HepG2 (cell line): ENCODE results near the gene ITGB3. TPM values are rescaled to one million over a fixed set of nuclear protein-coding genes. Genes with fewer than 3 reads are reported as not detected.

Experiments
- GABPB1 ChIP-seq: IDR thresholded peaks from 2 replicates; pipeline ENCODE4 v1.6.1; 2016; ENCODE audit warnings: mild to moderate bottlenecking, missing genetic modification reagents, moderate library complexity, missing compliant biosample characterization
- GFI1 ChIP-seq: sonication (generic); formaldehyde crosslinking; IDR thresholded peaks from 2 replicates; pipeline ENCODE4 v1.5.0; 2020; ENCODE audit warnings: missing genetic modification reagents, mild to moderate bottlenecking, borderline replicate concordance
- HDAC1 ChIP-seq: sonication (generic); formaldehyde crosslinking; IDR thresholded peaks from 2 replicates; pipeline ENCODE4 v1.5.1; 2020; ENCODE audit warnings: mild to moderate bottlenecking, missing genetic modification reagents
- MAF1 ChIP-seq: sonication (generic); formaldehyde crosslinking; IDR thresholded peaks from 2 replicates; pipeline ENCODE4 v1.5.0; 2020; ENCODE audit warnings: missing genetic modification reagents, borderline replicate concordance
- NAIF1 ChIP-seq: sonication (generic); formaldehyde crosslinking; IDR thresholded peaks from 2 replicates; pipeline ENCODE4 v1.5.0; 2020; ENCODE audit warnings: mild to moderate bottlenecking, missing genetic modification reagents, borderline replicate concordance
- NFIB ChIP-seq: sonication (generic); formaldehyde crosslinking; IDR thresholded peaks from 2 replicates; pipeline ENCODE4 v1.9.0; 2021; ENCODE audit warnings: missing genetic modification reagents, mild to moderate bottlenecking, borderline replicate concordance
- REPIN1 ChIP-seq: sonication (generic); formaldehyde crosslinking; IDR thresholded peaks from 2 replicates; pipeline ENCODE4 v1.8.0; 2022; ENCODE audit warnings: missing genetic modification reagents, low read depth, mild to moderate bottlenecking, borderline replicate concordance
- SETDB1 ChIP-seq: sonication (generic); formaldehyde crosslinking; IDR thresholded peaks from 2 replicates; pipeline ENCODE4 v1.5.1; 2020; ENCODE audit warnings: missing genetic modification reagents, mild to moderate bottlenecking, borderline replicate concordance
- ZBTB8A ChIP-seq: sonication (generic); formaldehyde crosslinking; IDR thresholded peaks from 2 replicates; pipeline ENCODE4 v1.4.0; 2020; ENCODE audit warnings: mild to moderate bottlenecking, low read depth, missing genetic modification reagents, borderline replicate concordance
- ZFAT ChIP-seq: sonication (generic); formaldehyde crosslinking; conservative IDR thresholded peaks from 2 replicates; pipeline ENCODE4 v1.8.1; 2023; ENCODE audit warnings: missing genetic modification reagents, inconsistent platforms
- ZNF12 ChIP-seq: sonication (generic); formaldehyde crosslinking; IDR thresholded peaks from 2 replicates; pipeline ENCODE4 v1.5.0; 2020; ENCODE audit warnings: missing genetic modification reagents
- ZNF136 ChIP-seq: sonication (generic); formaldehyde crosslinking; IDR thresholded peaks from 2 replicates; pipeline ENCODE4 v1.8.1; 2022; ENCODE audit warnings: low read depth, mild to moderate bottlenecking, moderate library complexity, missing genetic modification reagents
- ZNF335 ChIP-seq: sonication (generic); formaldehyde crosslinking; IDR thresholded peaks from 2 replicates; pipeline ENCODE4 v1.4.0; 2020; ENCODE audit warnings: missing genetic modification reagents
- ZNF44 ChIP-seq: sonication (generic); formaldehyde crosslinking; IDR thresholded peaks from 2 replicates; pipeline ENCODE4 v1.5.1; 2020; ENCODE audit warnings: mild to moderate bottlenecking, missing genetic modification reagents
- ZNF564 ChIP-seq: sonication (generic); formaldehyde crosslinking; IDR thresholded peaks from 2 replicates; pipeline ENCODE4 v1.8.1; 2023; ENCODE audit warnings: mild to moderate bottlenecking, missing genetic modification reagents
- ZNF619 ChIP-seq: sonication (generic); formaldehyde crosslinking; IDR thresholded peaks from 2 replicates; pipeline ENCODE4 v1.4.0; 2020; ENCODE audit warnings: mild to moderate bottlenecking, missing genetic modification reagents
- ZNF720 ChIP-seq: sonication (generic); formaldehyde crosslinking; IDR thresholded peaks from 2 replicates; pipeline ENCODE4 v1.4.0; 2020; ENCODE audit warnings: missing genetic modification reagents
- ZNF768 ChIP-seq: sonication (generic); formaldehyde crosslinking; IDR thresholded peaks from 2 replicates; pipeline ENCODE4 v1.4.0; 2020; ENCODE audit warnings: missing genetic modification reagents
- ZSCAN9 ChIP-seq: IDR thresholded peaks from 2 replicates; pipeline ENCODE4 v1.6.1; 2016; ENCODE audit warnings: borderline replicate concordance
- polyA plus RNA-seq, 8 experiments: library from polyadenylated mRNA; depleted of rRNA in 3 of 8; stranded (reverse) in 7 of 8; unstranded in 1 of 8; fragments of >200 nt; fragmentation: Illumina TruSeq in 4 of 8; extraction: Trizol in 4 of 8; gene quantifications; 2 replicates each; pipeline versions ENCODE4 v1.2.1 to v1.2.3, GENCODE V29; 2011 to 2016; ENCODE audit warnings: low read depth in 4 of 8, missing spikeins in 1 of 8, mixed read lengths in 1 of 8; ENCODE audit not compliant: insufficient read depth in 1 of 8
- total RNA-seq, 5 experiments: library from RNA; depleted of rRNA; stranded (reverse); fragments of >200 nt; fragmentation: Illumina TruSeq; extraction: Trizol; gene quantifications; 2 replicates each; pipeline ENCODE4 v1.2.3, GENCODE V29; 2016; ENCODE audit warnings: low read depth in 1 of 5
- TF ChIP-seq, protein P1 (sequence below): sonication (generic); formaldehyde crosslinking; IDR thresholded peaks from 2 replicates; pipeline ENCODE4 v1.4.0; 2020; ENCODE audit warnings: missing genetic modification reagents
- TF ChIP-seq, protein P2 (sequence below): sonication (generic); formaldehyde crosslinking; IDR thresholded peaks from 2 replicates; pipeline ENCODE4 v1.4.0; 2020; ENCODE audit warnings: missing genetic modification reagents, borderline replicate concordance
- TF ChIP-seq, protein P3 (sequence below): sonication (generic); formaldehyde crosslinking; IDR thresholded peaks from 2 replicates; pipeline ENCODE4 v1.8.1; 2023; ENCODE audit warnings: mild to moderate bottlenecking, missing genetic modification reagents
- TF ChIP-seq, protein P4 (sequence below): sonication (generic); formaldehyde crosslinking; IDR thresholded peaks from 2 replicates; pipeline ENCODE4 v1.9.0; 2021; ENCODE audit warnings: missing genetic modification reagents, mild to moderate bottlenecking, borderline replicate concordance

The ITGB3 gene
- total and polyA plus RNA-seq, 2 of the 13 experiments (the other 11 are each of a cell fraction or from before 2014, with no cell fraction given) = 0.09 to 0.31 TPM

DNA sequence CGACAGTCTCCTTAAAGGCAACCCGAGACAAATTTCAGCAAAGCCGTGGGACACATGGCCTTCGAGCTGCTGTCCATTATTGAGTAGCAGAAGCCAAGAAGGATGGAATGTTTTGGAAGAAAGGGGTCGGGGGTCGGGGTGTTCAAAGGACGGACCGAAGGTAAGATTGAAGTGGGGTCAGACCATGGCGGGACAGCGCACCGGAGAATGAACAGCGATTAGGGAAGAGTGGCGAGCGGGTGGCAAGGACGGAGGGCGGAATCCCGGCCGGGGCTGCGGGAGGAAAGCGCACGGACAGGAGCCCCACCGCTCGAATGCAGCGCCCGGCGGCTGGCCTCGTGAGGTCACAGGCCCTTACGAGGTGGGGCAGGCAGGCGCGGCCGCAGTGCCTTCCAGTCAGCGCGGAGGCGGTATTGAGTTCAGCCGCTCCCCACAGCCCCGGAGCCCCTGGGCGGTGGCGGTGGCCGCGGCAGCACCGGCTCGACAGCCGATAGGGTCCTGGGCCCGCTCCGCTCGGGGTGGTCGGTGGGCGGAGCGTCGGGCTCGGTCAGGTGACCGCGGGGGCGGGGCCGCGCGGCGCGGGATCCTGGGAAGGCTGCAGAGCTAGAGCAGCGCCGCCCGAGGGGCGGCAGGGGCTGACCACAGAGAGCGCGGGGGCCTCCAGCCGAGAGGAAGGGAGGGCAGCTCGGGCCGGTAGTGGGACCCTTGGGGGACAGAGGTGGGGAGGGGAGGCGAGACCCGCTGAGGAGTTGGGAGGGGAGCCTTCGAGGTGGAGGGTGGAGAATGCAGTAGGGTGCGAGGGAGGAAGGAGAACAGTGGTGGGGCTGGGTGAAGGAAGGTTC lies 70.0 kb downstream of the ITGB3 start, which contains the start of gene EFCAB13 (continued):
- TF ChIP-seq ZNF335 (CRISPR knock-in tag) (peak; percentile 81), ZNF768 (CRISPR knock-in tag) (peak; percentile 86), HDAC1 (CRISPR knock-in tag) (peak; percentile 92), ZNF564 (CRISPR knock-in tag) (peak; percentile 65; the same call in 1 of the 2 replicates), ZNF44 (CRISPR knock-in tag) (peak; percentile 69; the same call in 1 of the 2 replicates), ZSCAN9 (peak; percentile 90; the same call in 1 of the 2 replicates), MAF1 (no peak), ZNF720 (no peak), NAIF1 (CRISPR knock-in tag) (peak; percentile 81), ZNF136 (CRISPR knock-in tag) (0 out of 2 replicates have a peak, but pooled peaks have one; percentile 30), ZBTB8A (CRISPR knock-in tag) (peak; percentile 94; the same call in 1 of the 2 replicates), ZFAT (CRISPR knock-in tag) (no peak), GFI1 (CRISPR knock-in tag) (peak; percentile 73; the same call in 1 of the 2 replicates), ZNF12 (CRISPR knock-in tag) (peak; percentile 78), GABPB1 (CRISPR knock-in tag) (peak; percentile 84), REPIN1 (CRISPR knock-in tag) (peak; percentile 92), NFIB (CRISPR knock-in tag) (peak; percentile 85; the same call in 1 of the 2 replicates), SETDB1 (CRISPR knock-in tag) (no peak), ZNF619 (no peak; the same call in 1 of the 2 replicates)
- TF ChIP-seq, protein P1, sequence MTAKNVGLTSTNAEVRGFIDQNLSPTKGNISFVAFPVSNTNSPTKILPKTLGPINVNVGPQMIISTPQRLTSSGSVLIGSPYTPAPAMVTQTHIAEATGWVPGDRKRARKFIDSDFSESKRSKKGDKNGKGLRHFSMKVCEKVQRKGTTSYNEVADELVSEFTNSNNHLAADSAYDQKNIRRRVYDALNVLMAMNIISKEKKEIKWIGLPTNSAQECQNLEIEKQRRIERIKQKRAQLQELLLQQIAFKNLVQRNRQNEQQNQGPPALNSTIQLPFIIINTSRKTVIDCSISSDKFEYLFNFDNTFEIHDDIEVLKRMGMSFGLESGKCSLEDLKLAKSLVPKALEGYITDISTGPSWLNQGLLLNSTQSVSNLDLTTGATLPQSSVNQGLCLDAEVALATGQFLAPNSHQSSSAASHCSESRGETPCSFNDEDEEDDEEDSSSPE = peak; percentile 97
- TF ChIP-seq, protein P2, sequence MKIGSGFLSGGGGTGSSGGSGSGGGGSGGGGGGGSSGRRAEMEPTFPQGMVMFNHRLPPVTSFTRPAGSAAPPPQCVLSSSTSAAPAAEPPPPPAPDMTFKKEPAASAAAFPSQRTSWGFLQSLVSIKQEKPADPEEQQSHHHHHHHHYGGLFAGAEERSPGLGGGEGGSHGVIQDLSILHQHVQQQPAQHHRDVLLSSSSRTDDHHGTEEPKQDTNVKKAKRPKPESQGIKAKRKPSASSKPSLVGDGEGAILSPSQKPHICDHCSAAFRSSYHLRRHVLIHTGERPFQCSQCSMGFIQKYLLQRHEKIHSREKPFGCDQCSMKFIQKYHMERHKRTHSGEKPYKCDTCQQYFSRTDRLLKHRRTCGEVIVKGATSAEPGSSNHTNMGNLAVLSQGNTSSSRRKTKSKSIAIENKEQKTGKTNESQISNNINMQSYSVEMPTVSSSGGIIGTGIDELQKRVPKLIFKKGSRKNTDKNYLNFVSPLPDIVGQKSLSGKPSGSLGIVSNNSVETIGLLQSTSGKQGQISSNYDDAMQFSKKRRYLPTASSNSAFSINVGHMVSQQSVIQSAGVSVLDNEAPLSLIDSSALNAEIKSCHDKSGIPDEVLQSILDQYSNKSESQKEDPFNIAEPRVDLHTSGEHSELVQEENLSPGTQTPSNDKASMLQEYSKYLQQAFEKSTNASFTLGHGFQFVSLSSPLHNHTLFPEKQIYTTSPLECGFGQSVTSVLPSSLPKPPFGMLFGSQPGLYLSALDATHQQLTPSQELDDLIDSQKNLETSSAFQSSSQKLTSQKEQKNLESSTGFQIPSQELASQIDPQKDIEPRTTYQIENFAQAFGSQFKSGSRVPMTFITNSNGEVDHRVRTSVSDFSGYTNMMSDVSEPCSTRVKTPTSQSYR = peak; percentile 23; the same call in 1 of the 2 replicates
- TF ChIP-seq, protein P3, sequence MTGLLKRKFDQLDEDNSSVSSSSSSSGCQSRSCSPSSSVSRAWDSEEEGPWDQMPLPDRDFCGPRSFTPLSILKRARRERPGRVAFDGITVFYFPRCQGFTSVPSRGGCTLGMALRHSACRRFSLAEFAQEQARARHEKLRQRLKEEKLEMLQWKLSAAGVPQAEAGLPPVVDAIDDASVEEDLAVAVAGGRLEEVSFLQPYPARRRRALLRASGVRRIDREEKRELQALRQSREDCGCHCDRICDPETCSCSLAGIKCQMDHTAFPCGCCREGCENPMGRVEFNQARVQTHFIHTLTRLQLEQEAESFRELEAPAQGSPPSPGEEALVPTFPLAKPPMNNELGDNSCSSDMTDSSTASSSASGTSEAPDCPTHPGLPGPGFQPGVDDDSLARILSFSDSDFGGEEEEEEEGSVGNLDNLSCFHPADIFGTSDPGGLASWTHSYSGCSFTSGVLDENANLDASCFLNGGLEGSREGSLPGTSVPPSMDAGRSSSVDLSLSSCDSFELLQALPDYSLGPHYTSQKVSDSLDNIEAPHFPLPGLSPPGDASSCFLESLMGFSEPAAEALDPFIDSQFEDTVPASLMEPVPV (CRISPR knock-in tag) = peak; percentile 94
- TF ChIP-seq, protein P4, sequence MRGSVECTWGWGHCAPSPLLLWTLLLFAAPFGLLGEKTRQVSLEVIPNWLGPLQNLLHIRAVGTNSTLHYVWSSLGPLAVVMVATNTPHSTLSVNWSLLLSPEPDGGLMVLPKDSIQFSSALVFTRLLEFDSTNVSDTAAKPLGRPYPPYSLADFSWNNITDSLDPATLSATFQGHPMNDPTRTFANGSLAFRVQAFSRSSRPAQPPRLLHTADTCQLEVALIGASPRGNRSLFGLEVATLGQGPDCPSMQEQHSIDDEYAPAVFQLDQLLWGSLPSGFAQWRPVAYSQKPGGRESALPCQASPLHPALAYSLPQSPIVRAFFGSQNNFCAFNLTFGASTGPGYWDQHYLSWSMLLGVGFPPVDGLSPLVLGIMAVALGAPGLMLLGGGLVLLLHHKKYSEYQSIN = no peak
